SU-DHL-6 (cell line): ENCODE data around the gene PSEN1.

Experiments used
- H2AFZ ChIP-seq: fragments of 200-600 bp; sonication (generic); 2 replicates; pipeline ENCODE4 v1.6.1; 2014; ENCODE audit warnings: low read depth, mild to moderate bottlenecking, moderate library complexity, mixed read lengths, antibody characterized with exemption, low read length; ENCODE audit not compliant: severe bottlenecking
- H3F3A ChIP-seq: fragments of 200-600 bp; shearing (Covaris generic); 2 replicates; pipeline ENCODE4 v1.6.0; 2016; ENCODE audit warnings: antibody characterized with exemption, mild to moderate bottlenecking; ENCODE audit not compliant: insufficient read depth
- H3K27ac ChIP-seq: fragments of 200-600 bp; sonication (generic); 2 replicates; pipeline ENCODE4 v1.5.1; 2016; ENCODE audit warnings: low read depth, mild to moderate bottlenecking, low read length, moderate library complexity, mixed read lengths
- H3K27me3 ChIP-seq: fragments of 200-600 bp; sonication (generic), shearing (Covaris generic); 2 replicates; pipeline ENCODE4 v1.6.0; 2014; ENCODE audit warnings: mild to moderate bottlenecking, low read length
- H3K36me3 ChIP-seq: fragments of 200-600 bp; sonication (generic); 2 replicates; pipeline ENCODE4 v1.6.1; 2014; ENCODE audit warnings: mild to moderate bottlenecking, low read length, mixed read lengths
- H3K4me2 ChIP-seq: fragments of 300-600, 200-600 bp; shearing (Covaris generic), sonication (generic); 2 replicates; pipeline ENCODE4 v1.6.0; 2014; ENCODE audit warnings: low read length, low read depth, mild to moderate bottlenecking; ENCODE audit not compliant: poor library complexity, severe bottlenecking
- H3K4me3 ChIP-seq: fragments of 200-600 bp; sonication (generic); 2 replicates; pipeline ENCODE4 v1.5.1; 2014; ENCODE audit warnings: antibody characterized with exemption, low read length, mild to moderate bottlenecking, mixed read lengths; ENCODE audit not compliant: insufficient read depth, poor library complexity, severe bottlenecking
- H3K79me2 ChIP-seq: fragments of 200-600 bp; sonication (generic); 2 replicates; pipeline ENCODE4 v1.6.1; 2014; ENCODE audit warnings: mild to moderate bottlenecking, low read length, moderate library complexity; ENCODE audit not compliant: insufficient read depth
- H3K9ac ChIP-seq: fragments of 200-600 bp; sonication (generic); 2 replicates; pipeline ENCODE4 v1.7.0; 2014; ENCODE audit warnings: mild to moderate bottlenecking, low read length
- H3K9me2 ChIP-seq: fragments of 200-600 bp; sonication (generic); replicated peaks from 2 replicates; pipeline ENCODE4 v1.6.1; 2014; ENCODE audit warnings: low read length; ENCODE audit not compliant: insufficient read depth
- H3K9me3 ChIP-seq: fragments of 200-600 bp; sonication (generic); 2 replicates; pipeline ENCODE4 v1.6.1; 2014; ENCODE audit warnings: low read length, mixed read lengths; ENCODE audit not compliant: insufficient read depth
- H4K20me1 ChIP-seq: fragments of 200-600 bp; sonication (generic); 2 replicates; pipeline ENCODE4 v1.6.1; 2014; ENCODE audit warnings: low read depth, mild to moderate bottlenecking, antibody characterized with exemption, low read length, moderate library complexity, mixed read lengths
- CTCF ChIP-seq: fragments of 200-600 bp; sonication (generic); IDR thresholded peaks from one replicate; pipeline ENCODE4 v1.5.1; 2017; ENCODE audit warnings: antibody characterized with exemption, mild to moderate bottlenecking, low read length, moderate library complexity; ENCODE audit not compliant: insufficient read depth, poor library complexity, severe bottlenecking
- EZH2phosphoT487 ChIP-seq: fragments of 200-600 bp; sonication (generic), shearing (Covaris generic); conservative IDR thresholded peaks from 2 replicates; pipeline ENCODE4 v1.6.1; 2018; ENCODE audit warnings: mild to moderate bottlenecking, antibody characterized with exemption, low read length, moderate library complexity, mixed read lengths

The PSEN1 gene

GRCh38 chr14:73261520-73262426 is 125.5 kb downstream of the PSEN1 start:
- Histone ChIP-seq H4K20me1 (no peaks in the 10 kb centered on the region), H2AFZ (no peak overlapping the region), H3K4me3 (no peak overlapping the region), H3F3A (no peaks in the 10 kb centered on the region; the same call in 1 of the 2 replicates), H3K4me2 (no peak overlapping the region), H3K27ac (no peak overlapping the region), H3K36me3 (no peaks in the 10 kb centered on the region), H3K9me3 (no peaks in the 10 kb centered on the region), H3K9ac (no peak overlapping the region), H3K27me3 (no peaks in the 10 kb centered on the region), H3K9me2 (no peaks in the 10 kb centered on the region), H3K79me2 (no peaks in the 10 kb centered on the region)
- no peak for TF ChIP-seq EZH2phosphoT487
- no peak for TF ChIP-seq CTCF

GRCh38 chr14:73262427-73263183 is 126.3 kb downstream of the PSEN1 start:
- H3K9me3 ChIP-seq: no peaks in the 10 kb centered on the region
- no peaks in the 10 kb centered on the region for H3K27me3 ChIP-seq
- no peaks in the 10 kb centered on the region for H3K9me2 ChIP-seq
- no peaks in the 10 kb centered on the region for H3F3A ChIP-seq
- TF ChIP-seq CTCF (no peak), EZH2phosphoT487 (no peak)
- no peak overlapping the region for H3K9ac ChIP-seq
- no peaks in the 10 kb centered on the region for H4K20me1 ChIP-seq
- no peak overlapping the region for H3K4me3 ChIP-seq
- H2AFZ ChIP-seq: no peak overlapping the region
- no peak overlapping the region for H3K4me2 ChIP-seq
- no peaks in the 10 kb centered on the region for H3K79me2 ChIP-seq
- H3K36me3 ChIP-seq: no peaks in the 10 kb centered on the region
- no peak overlapping the region for H3K27ac ChIP-seq

- Histone ChIP-seq H3K79me2 (no peaks in the 10 kb centered on the region), H2AFZ (no peak overlapping the region), H3K27me3 (no peaks in the 10 kb centered on the region), H3K9ac (no peak overlapping the region), H3F3A (no peaks in the 10 kb centered on the region), H4K20me1 (no peaks in the 10 kb centered on the region), H3K9me2 (no peaks in the 10 kb centered on the region), H3K27ac (no peak overlapping the region), H3K9me3 (no peaks in the 10 kb centered on the region), H3K36me3 (no peaks in the 10 kb centered on the region), H3K4me3 (no peak overlapping the region), H3K4me2 (no peak overlapping the region)
- TF ChIP-seq CTCF (no peak), EZH2phosphoT487 (no peak)
Observed at GRCh38 chr14:73263606-73264005, 127.3 kb downstream of the PSEN1 start.
